GM12873 (cell line): ENCODE data around the gene DGKH.

Experiments
- TF ChIP-seq, protein P1 (sequence below): IDR thresholded peaks from 2 replicates; pipeline ENCODE4 v1.5.1; 2012; ENCODE audit warnings: low read depth, mild to moderate bottlenecking, moderate library complexity, low read length, control low read depth; ENCODE audit not compliant: insufficient read depth; ENCODE audit errors: missing control alignments

The DGKH gene

GRCh38 chr13:42041011-42041683, 7.3 kb upstream of the DGKH start:
- TF ChIP-seq, protein P1, sequence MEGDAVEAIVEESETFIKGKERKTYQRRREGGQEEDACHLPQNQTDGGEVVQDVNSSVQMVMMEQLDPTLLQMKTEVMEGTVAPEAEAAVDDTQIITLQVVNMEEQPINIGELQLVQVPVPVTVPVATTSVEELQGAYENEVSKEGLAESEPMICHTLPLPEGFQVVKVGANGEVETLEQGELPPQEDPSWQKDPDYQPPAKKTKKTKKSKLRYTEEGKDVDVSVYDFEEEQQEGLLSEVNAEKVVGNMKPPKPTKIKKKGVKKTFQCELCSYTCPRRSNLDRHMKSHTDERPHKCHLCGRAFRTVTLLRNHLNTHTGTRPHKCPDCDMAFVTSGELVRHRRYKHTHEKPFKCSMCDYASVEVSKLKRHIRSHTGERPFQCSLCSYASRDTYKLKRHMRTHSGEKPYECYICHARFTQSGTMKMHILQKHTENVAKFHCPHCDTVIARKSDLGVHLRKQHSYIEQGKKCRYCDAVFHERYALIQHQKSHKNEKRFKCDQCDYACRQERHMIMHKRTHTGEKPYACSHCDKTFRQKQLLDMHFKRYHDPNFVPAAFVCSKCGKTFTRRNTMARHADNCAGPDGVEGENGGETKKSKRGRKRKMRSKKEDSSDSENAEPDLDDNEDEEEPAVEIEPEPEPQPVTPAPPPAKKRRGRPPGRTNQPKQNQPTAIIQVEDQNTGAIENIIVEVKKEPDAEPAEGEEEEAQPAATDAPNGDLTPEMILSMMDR = no peak

DNA sequence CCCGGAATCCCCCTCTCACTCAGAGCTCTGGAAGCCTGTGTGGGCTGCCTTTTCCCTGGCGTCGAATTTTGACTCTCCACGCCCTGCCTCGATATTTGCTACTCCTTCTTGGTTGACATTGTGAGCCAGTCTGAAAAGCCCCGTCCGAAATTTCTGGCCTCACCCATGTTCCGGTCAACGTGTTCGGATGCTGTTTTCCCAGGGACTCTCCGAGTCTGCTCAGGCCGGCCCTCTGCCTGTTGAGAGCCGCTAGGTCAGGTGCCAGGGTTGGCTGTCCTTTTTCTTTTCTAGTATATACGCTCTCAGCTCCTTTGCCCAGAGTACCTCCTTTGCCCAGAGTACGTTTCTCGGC, 6.8 kb upstream of the DGKH start:
- TF ChIP-seq, protein P1 = peak; percentile 48

GRCh38 chr13:42043676-42044075, 4.8 kb upstream of the DGKH start:
- TF ChIP-seq, protein P1 = no peak

- TF ChIP-seq, protein P1 = no peak
Observed at GRCh38 chr13:42046448-42046847, 2.0 kb upstream of the DGKH start.

- TF ChIP-seq, protein P1 = no peak
Observed at GRCh38 chr13:42047561-42048341, 697 bp upstream of the DGKH start.

- TF ChIP-seq, protein P1 = no peak
Observed at GRCh38 chr13:42048684-42049453, 421 bp downstream of the DGKH start.

GRCh38 chr13:42049454-42049813, 986 bp downstream of the DGKH start:
- TF ChIP-seq, protein P1 = no peak
